ENCODE measurements around the gene KCNMB3. TPM values are rescaled to one million over a fixed set of nuclear protein-coding genes. Genes with fewer than 3 reads are reported as not detected.

The KCNMB3 gene
- total and polyA plus RNA-seq, 2 experiments from 2014 or later, result 2.6 to 3.5 TPM

DNA sequence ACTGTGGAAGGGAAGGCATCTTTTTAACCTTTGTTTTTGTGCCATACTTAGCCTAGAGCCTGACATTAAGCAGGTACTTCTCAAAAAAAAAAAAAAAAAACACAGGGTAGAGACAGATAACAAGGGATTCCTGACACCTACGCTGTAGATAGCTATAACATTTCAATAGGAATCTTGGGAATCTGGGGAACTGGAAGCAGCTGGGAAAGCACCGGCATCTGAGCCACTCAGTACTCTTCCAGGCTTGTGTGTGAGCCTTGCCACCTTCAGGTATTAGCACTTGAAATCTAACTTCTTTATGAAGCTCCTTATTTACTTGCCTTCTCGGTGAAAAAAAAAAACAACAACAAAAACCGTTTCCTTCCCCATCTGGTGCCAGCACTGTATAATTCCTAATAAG lies 56.0 kb downstream of the KCNMB3 start:
- Histone ChIP-seq H3K9me2 (replicated peaks; ENCODE audit: insufficient read depth) (no peaks in the 10 kb centered on the region), H3K9me3 (ENCODE audit: low read depth) (no peaks in the 10 kb centered on the region), H3K4me3 (no peak overlapping the region), H4K20me1 (ENCODE audit: insufficient read depth, poor library complexity, severe bottlenecking) (no peaks in the 10 kb centered on the region), H3K79me2 (peaks cover 87% of the 10 kb centered on the region), H3K4me2 (peak overlapping the region; percentile 18), H3K27ac (peak overlapping the region; percentile 24), H3K27me3 (no peaks in the 10 kb centered on the region), H2AFZ (no peak overlapping the region), H3K4me1 (ENCODE audit: insufficient read depth) (peaks cover 25% of the 10 kb centered on the region), H3K36me3 (replicated peaks; ENCODE audit: insufficient read depth, low read depth) (no peaks in the 10 kb centered on the region)
- WGBS (ENCODE audit: low lambda C conversion rate, missing lambda C conversion rate), result 38% methylated on average over 4 of the region's 4 CpGs
- DNase-seq (ENCODE audit: low spot score), result peak; percentile 9
- TF ChIP-seq EZH2phosphoT487 (IDR thresholded peaks at IDR 0.05; ENCODE audit: low read depth, severe bottlenecking, unreplicated experiment) (no peak), EZH2 (IDR thresholded peaks at IDR 0.05; ENCODE audit: borderline replicate concordance) (no peak)
- TF ChIP-seq, protein P1, sequence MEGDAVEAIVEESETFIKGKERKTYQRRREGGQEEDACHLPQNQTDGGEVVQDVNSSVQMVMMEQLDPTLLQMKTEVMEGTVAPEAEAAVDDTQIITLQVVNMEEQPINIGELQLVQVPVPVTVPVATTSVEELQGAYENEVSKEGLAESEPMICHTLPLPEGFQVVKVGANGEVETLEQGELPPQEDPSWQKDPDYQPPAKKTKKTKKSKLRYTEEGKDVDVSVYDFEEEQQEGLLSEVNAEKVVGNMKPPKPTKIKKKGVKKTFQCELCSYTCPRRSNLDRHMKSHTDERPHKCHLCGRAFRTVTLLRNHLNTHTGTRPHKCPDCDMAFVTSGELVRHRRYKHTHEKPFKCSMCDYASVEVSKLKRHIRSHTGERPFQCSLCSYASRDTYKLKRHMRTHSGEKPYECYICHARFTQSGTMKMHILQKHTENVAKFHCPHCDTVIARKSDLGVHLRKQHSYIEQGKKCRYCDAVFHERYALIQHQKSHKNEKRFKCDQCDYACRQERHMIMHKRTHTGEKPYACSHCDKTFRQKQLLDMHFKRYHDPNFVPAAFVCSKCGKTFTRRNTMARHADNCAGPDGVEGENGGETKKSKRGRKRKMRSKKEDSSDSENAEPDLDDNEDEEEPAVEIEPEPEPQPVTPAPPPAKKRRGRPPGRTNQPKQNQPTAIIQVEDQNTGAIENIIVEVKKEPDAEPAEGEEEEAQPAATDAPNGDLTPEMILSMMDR (IDR thresholded peaks at IDR 0.05; ENCODE audit: poor library complexity), result no peak

Other genes starting within 250 kb of the KCNMB3 start
- 21.4 and 24.0 TPM in 2 replicates for gene ZMAT3, start 179.3 kb downstream of the KCNMB3 start, total RNA-seq
- 17.9 and 18.8 TPM in 2 replicates for gene ZMAT3, start 179.3 kb downstream of the KCNMB3 start, polyA plus RNA-seq
- gene PIK3CA, start 102.8 kb downstream of the KCNMB3 start, total RNA-seq, result 21.0 and 30.1 TPM in 2 replicates
- 5.9 and 7.9 TPM in 2 replicates for gene PIK3CA, start 102.8 kb downstream of the KCNMB3 start, polyA plus RNA-seq
- 54.9 and 60.3 TPM in 2 replicates for gene ZNF639, start 71.9 kb upstream of the KCNMB3 start, total RNA-seq
- gene ZNF639, start 71.9 kb upstream of the KCNMB3 start, polyA plus RNA-seq, result 26.6 and 29.3 TPM in 2 replicates
- 29.1 and 29.6 TPM in 2 replicates for gene MFN1, start 96.6 kb upstream of the KCNMB3 start, total RNA-seq
- gene MFN1, start 96.6 kb upstream of the KCNMB3 start, polyA plus RNA-seq, result 15.7 and 15.9 TPM in 2 replicates
- 23.2 and 26.0 TPM in 2 replicates for gene GNB4, start 200.4 kb upstream of the KCNMB3 start, total RNA-seq
- gene GNB4, start 200.4 kb upstream of the KCNMB3 start, polyA plus RNA-seq, result 8.5 and 9.0 TPM in 2 replicates

Data from hepatocyte (in vitro differentiated cells).